ENCODE data around the gene HMOX1.

The HMOX1 gene

DNA sequence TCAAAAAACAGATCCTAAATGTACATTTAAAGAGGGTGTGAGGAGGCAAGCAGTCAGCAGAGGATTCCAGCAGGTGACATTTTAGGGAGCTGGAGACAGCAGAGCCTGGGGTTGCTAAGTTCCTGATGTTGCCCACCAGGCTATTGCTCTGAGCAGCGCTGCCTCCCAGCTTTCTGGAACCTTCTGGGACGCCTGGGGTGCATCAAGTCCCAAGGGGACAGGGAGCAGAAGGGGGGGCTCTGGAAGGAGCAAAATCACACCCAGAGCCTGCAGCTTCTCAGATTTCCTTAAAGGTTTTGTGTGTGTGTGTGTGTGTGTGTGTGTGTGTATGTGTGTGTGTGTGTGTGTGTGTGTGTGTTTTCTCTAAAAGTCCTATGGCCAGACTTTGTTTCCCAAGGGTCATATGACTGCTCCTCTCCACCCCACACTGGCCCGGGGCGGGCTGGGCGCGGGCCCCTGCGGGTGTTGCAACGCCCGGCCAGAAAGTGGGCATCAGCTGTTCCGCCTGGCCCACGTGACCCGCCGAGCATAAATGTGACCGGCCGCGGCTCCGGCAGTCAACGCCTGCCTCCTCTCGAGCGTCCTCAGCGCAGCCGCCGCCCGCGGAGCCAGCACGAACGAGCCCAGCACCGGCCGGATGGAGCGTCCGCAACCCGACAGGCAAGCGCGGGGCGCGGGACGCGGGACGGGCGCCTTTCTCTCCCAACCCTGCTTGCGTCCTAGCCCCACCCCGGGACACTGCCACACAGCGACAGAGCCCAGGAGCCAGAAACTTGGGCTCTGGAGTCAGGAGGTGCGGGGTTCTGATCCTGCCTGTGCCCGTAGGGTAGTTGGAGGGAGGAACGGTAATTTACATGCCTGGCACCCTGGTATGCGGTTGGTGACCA is at the start of gene HMOX1:
HMOX1 (plus strand) TSS at position 560 of the 887 bp plus-strand sequence; CDS start at position 638, 78 bp downstream.
- TF ChIP-seq CTCF (conservative IDR thresholded peaks at IDR 0.05) (no peak), ZFX (IDR thresholded peaks at IDR 0.05) (no peak)
- H3K27ac ChIP-seq, result peak within 1 kb of the TSS; percentile 67

DNA sequence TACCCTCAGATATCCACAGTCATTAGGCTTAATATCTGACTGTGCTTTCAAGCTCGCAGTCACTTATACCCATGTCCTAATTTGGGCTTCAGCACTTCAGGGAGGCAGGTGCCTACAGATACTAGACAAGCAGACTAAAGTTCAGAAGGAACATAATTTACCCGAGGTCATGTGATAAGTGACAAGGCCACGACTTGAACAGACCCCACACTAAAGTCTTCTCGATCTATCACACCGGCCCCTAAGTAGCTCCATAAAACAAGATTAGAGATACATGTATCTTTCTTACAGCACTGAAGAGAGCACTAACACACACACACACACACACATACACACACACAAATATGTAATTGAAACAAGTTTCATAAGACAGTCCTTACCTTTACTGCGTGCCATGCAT is 48.6 kb upstream of the HMOX1 start:
- no peak overlapping the region for H3K27ac ChIP-seq
- no peak for TF ChIP-seq CTCF (conservative IDR thresholded peaks at IDR 0.05)
- no peak for TF ChIP-seq ZFX (IDR thresholded peaks at IDR 0.05)

DNA sequence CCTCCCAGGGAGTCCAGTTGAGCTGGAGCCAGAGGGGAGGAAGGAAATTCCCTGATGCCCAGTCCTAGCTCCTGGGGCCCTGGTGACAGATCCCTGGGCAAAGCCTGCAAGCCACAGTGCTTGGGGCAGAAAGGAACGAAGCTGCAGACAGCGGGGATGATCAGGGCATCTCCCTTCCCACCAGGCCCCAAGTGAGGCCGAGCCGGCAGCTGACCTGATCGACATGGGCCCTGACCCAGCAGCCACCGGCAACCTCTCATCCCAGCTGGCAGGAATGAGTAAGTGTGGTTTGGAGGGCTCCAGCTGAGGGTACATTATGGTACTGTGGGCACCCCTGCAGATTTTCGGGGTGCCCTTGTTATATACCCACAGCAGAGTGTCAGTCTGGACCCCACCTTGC is 47.7 kb upstream of the HMOX1 start:
- no peak overlapping the region for H3K27ac ChIP-seq
- no peak for TF ChIP-seq ZFX (IDR thresholded peaks at IDR 0.05)
- no peak for TF ChIP-seq CTCF (conservative IDR thresholded peaks at IDR 0.05)

- H3K27ac ChIP-seq, result no peak overlapping the region
- TF ChIP-seq ZFX (IDR thresholded peaks at IDR 0.05) (no peak), CTCF (conservative IDR thresholded peaks at IDR 0.05) (no peak)
These were observed 46.9 kb upstream of the HMOX1 start for GRCh38 chr22:35334004-35334403.

- peak overlapping the region; percentile 4; the same call in 1 of the 2 replicates for H3K27ac ChIP-seq
- TF ChIP-seq ZFX (IDR thresholded peaks at IDR 0.05) (no peak), CTCF (conservative IDR thresholded peaks at IDR 0.05) (no peak)
These were observed 45.4 kb upstream of the HMOX1 start for GRCh38 chr22:35335468-35335867.

GRCh38 chr22:35335936-35336781 is 44.7 kb upstream of the HMOX1 start:
- TF ChIP-seq ZFX (IDR thresholded peaks at IDR 0.05) (no peak), CTCF (conservative IDR thresholded peaks at IDR 0.05) (no peak)
- peak overlapping the region; percentile 11; the same call in 1 of the 2 replicates for H3K27ac ChIP-seq

GRCh38 chr22:35337932-35338331 is 43.0 kb upstream of the HMOX1 start:
- no peak for TF ChIP-seq CTCF (conservative IDR thresholded peaks at IDR 0.05)
- TF ChIP-seq ZFX (IDR thresholded peaks at IDR 0.05), result no peak
- H3K27ac ChIP-seq, result no peak overlapping the region

Data from C4-2B (cell line).